Measurements from ENCODE around the gene CMTM4.

DNA sequence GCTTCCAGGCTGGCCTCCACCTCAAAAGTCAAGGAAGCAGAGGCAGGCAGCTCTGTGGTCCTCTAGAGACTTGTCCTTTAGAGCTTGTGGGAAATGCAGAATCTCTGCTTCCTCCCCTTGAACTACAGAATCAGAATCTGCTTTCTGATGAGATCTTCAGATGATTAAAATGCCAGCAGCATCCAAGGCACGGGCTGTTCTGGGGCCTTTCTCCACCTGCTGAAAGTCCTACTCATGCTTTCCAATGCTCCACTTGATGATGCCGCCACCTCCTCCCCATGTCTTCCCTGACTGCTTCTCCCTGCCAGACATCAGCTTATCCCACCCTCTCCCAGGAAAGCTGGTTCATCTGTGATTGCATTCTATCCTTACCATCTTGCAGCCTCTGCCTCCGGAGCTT, 58.7 kb downstream of the CMTM4 start:
- TF ChIP-seq CTCF (IDR thresholded peaks at IDR 0.05 in 2 of 3, conservative IDR thresholded peaks at IDR 0.05 in 1 of 3; ENCODE audit: borderline replicate concordance in 1 of 3, insufficient read depth in 1 of 3, low read depth in 2 of 3, low read length in 2 of 3) (no peak), MAX (IDR thresholded peaks at IDR 0.05) (no peak), POLR2A (IDR thresholded peaks at IDR 0.05; ENCODE audit: borderline replicate concordance, extremely low read depth, insufficient read depth, insufficient read length) (no peak), EZH2 (IDR thresholded peaks at IDR 0.05) (no peak), REST (IDR thresholded peaks at IDR 0.05; ENCODE audit: low read depth) (no peak), SRF (IDR thresholded peaks at IDR 0.05; ENCODE audit: low read depth) (no peak), CEBPB (IDR thresholded peaks at IDR 0.05; ENCODE audit: low read depth) (no peak), JUND (IDR thresholded peaks at IDR 0.05) (no peak), ZBTB33 (IDR thresholded peaks at IDR 0.05; ENCODE audit: extremely low read depth, insufficient replicate concordance, low read length) (no peak)

Measured in HCT116 (cell line).